Measurements from ENCODE around the gene SPATA2L. TPM values are rescaled to one million over a fixed set of nuclear protein-coding genes. Genes with fewer than 3 reads are reported as not detected.
A peak's percentile ranks its signal among the peaks of the same experiment; 100 is the strongest.
"Not testable (repeated sequence)": the region's sequence is repeated elsewhere in the genome, so short reads cannot be mapped to it uniquely, and the experiment has no call there.

The SPATA2L gene
- total RNA-seq, 1 donor from 2014 or later: 12.9 TPM

DNA sequence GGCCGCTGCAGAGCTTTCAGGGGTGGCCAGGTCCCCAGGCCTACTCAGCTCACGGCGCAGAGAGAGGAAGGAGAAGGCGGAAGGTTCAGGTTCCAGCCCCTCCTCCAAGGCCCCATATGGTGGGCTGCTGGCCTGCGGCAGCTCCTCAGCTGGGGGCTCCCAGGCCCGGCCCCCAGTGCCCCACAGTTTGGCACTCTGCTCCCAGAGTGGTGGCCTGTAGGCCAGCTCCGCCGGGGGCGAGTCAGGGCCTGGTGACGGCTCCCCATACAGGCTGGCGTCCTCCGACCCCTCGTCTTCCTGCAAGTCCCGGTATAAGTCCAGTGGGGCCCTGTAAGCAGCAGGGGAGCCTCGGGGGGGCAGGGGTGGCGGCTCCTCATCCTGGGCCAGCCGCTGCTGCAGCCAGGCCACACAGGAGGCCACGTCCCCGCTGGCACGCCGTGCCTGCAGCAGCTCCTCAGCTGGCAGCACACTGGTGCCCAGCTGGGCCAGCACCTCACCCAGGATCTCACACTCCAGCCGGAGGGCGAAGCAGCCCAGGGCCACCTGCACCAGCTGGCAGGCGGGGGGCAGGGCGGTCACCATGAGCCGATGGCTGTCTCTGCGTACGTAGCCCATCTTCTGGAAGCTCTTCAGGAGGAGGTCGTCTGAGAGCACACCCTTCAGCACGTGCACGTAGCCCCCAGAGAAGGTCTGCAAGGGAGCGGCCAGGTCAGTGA, 3.7 kb downstream of the SPATA2L start:
- H3K4me3 Mint-ChIP-seq (ENCODE audit: low read depth): no peak overlapping the region
- no peak overlapping the region for H3K27ac Mint-ChIP-seq
- no peak for DNase-seq (ENCODE audit: low spot score)
- peaks cover 12% of the 10 kb centered on the region for H3K4me1 Mint-ChIP-seq (ENCODE audit: low read depth)
- H3K36me3 Mint-ChIP-seq (ENCODE audit: low read depth): peaks cover 17% of the 10 kb centered on the region
- intact Hi-C loops (cut with micrococcal nuclease): no loop called here
- no peaks in the 10 kb centered on the region for H3K27me3 Mint-ChIP-seq (ENCODE audit: low read depth)
- H3K9me3 Mint-ChIP-seq: no peaks in the 10 kb centered on the region

DNA sequence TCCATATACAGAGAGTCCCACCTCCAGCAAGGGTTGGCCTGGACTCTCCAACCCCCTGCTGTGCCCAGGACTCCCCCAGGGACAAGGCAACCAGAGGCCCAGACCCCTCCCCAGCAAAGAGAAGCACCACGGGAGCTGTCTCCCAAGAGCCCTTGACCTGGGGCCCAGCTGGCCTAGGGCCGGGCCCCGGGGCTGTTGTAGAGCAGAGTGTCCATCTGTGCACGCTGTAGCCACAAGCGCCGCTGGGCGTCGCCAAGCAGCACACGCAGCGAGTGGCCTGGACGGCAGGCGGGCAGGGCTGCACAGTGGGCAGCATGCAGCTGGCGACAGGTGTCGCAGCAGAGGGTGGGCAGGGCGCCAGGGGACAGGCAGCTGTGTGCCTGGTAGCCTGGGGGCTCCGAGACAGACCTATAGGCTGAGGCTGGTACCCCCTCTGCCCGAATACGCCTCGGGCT, 4.3 kb downstream of the SPATA2L start:
- no peak overlapping the region for H3K27ac Mint-ChIP-seq
- H3K9me3 Mint-ChIP-seq: no peaks in the 10 kb centered on the region
- no peak for DNase-seq (ENCODE audit: low spot score)
- peaks cover 17% of the 10 kb centered on the region for H3K36me3 Mint-ChIP-seq (ENCODE audit: low read depth)
- H3K4me3 Mint-ChIP-seq (ENCODE audit: low read depth): no peak overlapping the region
- intact Hi-C loops (cut with micrococcal nuclease): no loop called here
- peaks cover 9% of the 10 kb centered on the region for H3K4me1 Mint-ChIP-seq (ENCODE audit: low read depth)
- no peaks in the 10 kb centered on the region for H3K27me3 Mint-ChIP-seq (ENCODE audit: low read depth)

DNA sequence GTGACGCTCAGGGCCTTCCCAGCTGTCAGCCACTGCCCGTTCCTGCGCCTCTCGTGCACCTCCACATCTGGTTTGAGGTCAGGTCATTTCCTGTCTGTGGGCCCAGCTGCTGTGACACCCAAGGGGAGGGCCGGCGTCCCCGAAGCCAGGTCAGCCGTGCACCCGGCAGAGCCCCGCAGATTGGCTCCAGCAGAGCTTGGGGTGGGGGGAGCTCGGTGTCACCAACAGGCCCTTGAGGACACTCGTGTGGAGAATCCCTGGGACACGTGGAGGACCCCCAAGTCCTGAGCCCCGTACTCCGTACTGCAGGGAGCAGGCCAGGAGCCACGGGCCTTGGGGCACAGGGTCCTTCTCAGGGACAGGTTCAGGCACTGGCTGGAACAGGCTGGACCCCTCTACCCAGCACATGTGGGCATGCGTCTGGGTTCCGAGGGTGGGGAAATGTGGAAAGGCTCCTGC, 4.8 kb downstream of the SPATA2L start:
- peak; percentile 34 for DNase-seq (ENCODE audit: low spot score)
- intact Hi-C loops (cut with micrococcal nuclease): no loop called here
- no peaks in the 10 kb centered on the region for H3K27me3 Mint-ChIP-seq (ENCODE audit: low read depth)
- H3K9me3 Mint-ChIP-seq: no peaks in the 10 kb centered on the region
- no peak overlapping the region for H3K4me3 Mint-ChIP-seq (ENCODE audit: low read depth)
- no peak overlapping the region for H3K27ac Mint-ChIP-seq
- peaks cover 21% of the 10 kb centered on the region for H3K36me3 Mint-ChIP-seq (ENCODE audit: low read depth)
- peaks cover 8% of the 10 kb centered on the region for H3K4me1 Mint-ChIP-seq (ENCODE audit: low read depth)

DNA sequence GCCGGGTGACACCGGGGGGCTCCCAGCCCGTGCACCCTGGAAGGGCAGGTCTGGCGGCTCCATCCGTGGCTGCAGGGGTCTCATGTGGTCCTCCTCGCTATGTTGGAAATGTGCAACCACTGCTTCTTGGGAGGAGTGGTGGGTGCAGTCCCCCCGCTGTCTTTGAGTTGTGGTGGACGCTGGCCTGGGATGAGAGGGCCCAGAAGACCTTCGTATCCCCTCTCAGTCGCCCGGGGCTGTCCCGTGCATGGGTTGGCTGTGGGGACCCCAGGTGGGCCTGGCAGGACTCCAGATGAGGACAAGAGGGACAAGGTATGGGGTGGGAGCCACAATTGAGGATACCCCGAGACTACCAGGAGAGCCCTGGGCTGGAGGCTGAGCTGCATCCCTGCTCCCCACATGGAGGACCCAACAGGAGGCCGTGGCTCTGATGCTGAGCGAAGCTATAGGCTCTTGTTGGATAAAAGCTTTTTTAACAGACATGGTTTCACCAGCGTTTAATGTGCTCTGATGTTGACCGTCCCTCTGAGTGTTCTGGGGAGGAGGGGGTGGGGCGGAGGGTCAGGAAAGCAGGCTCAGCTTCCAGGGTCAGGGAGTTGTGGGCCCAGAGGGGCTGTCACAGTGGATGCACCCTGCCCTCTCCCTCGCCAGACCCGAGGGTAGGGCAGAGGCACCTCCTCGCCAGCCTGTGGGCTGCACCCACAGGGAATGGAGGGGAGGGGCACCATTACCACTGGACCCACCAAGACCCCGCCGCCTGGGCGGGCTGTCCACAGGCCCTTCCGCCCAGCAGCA, 5.4 kb downstream of the SPATA2L start:
- Mint-ChIP-seq H3K27ac (no peak overlapping the region), H3K9me3 (no peaks in the 10 kb centered on the region), H3K4me1 (ENCODE audit: low read depth) (peaks cover 8% of the 10 kb centered on the region), H3K27me3 (ENCODE audit: low read depth) (no peaks in the 10 kb centered on the region), H3K36me3 (ENCODE audit: low read depth) (peaks cover 23% of the 10 kb centered on the region), H3K4me3 (ENCODE audit: low read depth) (no peak overlapping the region)
- intact Hi-C loops (cut with micrococcal nuclease): no loop called here
- DNase-seq (ENCODE audit: low spot score): no peak

DNA sequence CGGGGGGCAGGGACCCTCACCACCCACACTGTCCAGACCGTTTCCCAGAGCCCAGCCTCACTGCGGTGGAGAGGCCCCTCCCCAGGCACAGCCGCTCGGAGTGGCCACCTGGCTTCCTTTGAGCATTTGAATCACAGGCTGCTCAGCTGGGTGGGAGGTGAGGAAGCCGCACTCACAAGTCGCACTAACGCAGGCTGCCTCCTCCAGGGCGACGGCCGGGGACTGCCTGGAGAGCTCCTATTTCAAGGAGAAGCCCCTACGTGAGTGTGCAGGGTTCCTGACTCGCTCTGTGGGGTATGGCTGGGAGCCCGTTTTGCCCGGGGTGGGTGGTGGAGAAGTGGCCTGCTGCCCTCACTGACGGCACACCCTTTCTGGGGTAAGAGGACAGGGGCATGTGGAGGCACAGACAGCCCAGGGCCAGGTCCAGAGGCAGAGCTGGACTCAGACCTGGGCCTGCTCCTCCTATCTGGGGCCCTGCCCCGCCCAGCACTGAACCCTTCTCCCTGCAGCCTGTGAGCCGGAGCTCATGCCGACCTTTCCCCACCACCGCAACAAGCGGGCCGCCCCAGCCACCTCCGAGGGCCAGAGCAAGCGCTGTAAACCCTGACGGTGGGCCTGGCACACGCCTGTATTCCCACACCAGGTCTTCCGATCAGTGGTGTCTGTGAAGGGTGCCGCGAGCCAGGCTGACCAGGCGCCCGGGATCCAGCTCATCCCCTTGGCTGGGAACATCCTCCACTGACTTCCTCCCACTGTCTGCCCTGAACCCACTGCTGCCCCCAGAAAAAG, 6.2 kb downstream of the SPATA2L start:
- no peak for DNase-seq (ENCODE audit: low spot score)
- no peaks in the 10 kb centered on the region for H3K27me3 Mint-ChIP-seq (ENCODE audit: low read depth)
- H3K4me1 Mint-ChIP-seq (ENCODE audit: low read depth): peaks cover 5% of the 10 kb centered on the region
- intact Hi-C loops (cut with micrococcal nuclease): no loop called here
- peaks cover 28% of the 10 kb centered on the region for H3K36me3 Mint-ChIP-seq (ENCODE audit: low read depth)
- H3K4me3 Mint-ChIP-seq (ENCODE audit: low read depth): no peak overlapping the region
- no peak overlapping the region for H3K27ac Mint-ChIP-seq
- H3K9me3 Mint-ChIP-seq: no peaks in the 10 kb centered on the region

DNA sequence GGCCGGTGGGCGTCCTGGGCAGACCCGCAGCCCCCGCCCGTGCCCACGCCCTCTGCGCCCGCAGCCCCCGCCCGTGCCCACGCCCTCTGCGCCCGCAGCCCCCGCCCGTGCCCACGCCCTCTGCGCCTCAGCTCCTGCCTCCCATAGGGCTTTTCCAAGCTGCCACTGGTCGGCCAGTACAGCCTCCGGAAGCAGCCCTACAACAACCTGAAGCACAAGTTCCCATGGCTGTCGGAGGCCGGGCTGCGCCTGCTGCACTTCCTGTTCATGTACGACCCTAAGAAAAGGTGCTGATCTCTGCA, 6.8 kb downstream of the SPATA2L start:
- H3K27me3 Mint-ChIP-seq (ENCODE audit: low read depth); DNase-seq (ENCODE audit: low spot score); H3K27ac Mint-ChIP-seq; intact Hi-C loops (cut with micrococcal nuclease); H3K4me1 Mint-ChIP-seq (ENCODE audit: low read depth); H3K4me3 Mint-ChIP-seq (ENCODE audit: low read depth); H3K9me3 Mint-ChIP-seq: not testable (repeated sequence)
- peaks cover 32% of the 10 kb centered on the region for H3K36me3 Mint-ChIP-seq (ENCODE audit: low read depth)

DNA sequence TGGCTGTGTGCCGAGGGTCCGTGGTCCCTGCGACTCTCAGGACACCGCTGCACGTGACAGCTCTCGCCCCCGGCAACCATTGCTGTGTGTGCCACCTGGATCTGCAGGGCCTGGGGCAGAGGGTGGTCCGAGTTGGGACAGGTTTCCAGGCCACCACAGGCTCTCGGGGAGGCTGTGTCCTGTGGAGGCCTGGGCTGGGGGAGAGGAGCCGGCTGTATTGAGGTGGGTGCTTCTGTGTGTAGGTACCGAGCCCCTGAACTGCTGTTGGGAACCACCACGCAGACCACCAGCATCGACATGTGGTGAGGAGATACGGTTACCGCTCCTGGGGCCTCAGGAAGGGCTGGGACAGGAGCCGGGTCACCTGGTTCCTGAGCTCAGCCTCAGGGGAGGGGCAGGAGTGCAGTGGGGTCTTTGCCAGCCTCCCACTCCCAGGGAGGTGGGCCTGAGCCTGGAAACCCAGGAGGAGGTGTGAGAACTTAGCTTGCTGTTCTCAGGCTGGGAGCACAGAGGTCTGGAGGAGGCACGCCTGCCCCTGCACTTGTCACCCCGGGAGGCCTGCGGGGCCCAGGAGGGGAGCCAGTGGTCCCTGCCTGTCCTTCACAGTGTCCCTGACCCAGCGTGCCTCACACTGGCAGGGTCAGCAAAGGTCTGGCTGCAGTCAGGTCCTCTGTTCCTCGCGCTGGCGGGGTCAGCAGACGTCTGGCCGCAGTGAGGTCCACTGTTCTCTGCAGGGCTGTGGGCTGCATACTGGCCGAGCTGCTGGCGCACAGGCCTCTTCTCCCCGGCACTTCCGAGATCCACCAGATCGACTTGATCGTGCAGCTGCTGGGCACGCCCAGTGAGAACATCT, 7.3 kb downstream of the SPATA2L start:
- no peak overlapping the region for H3K4me3 Mint-ChIP-seq (ENCODE audit: low read depth)
- H3K27me3 Mint-ChIP-seq (ENCODE audit: low read depth): no peaks in the 10 kb centered on the region
- intact Hi-C loops (cut with micrococcal nuclease): no loop called here
- no peak overlapping the region for H3K27ac Mint-ChIP-seq
- no peaks in the 10 kb centered on the region for H3K9me3 Mint-ChIP-seq
- no peak for DNase-seq (ENCODE audit: low spot score)
- peaks cover 31% of the 10 kb centered on the region for H3K36me3 Mint-ChIP-seq (ENCODE audit: low read depth)
- H3K4me1 Mint-ChIP-seq (ENCODE audit: low read depth): peaks cover 2% of the 10 kb centered on the region

DNA sequence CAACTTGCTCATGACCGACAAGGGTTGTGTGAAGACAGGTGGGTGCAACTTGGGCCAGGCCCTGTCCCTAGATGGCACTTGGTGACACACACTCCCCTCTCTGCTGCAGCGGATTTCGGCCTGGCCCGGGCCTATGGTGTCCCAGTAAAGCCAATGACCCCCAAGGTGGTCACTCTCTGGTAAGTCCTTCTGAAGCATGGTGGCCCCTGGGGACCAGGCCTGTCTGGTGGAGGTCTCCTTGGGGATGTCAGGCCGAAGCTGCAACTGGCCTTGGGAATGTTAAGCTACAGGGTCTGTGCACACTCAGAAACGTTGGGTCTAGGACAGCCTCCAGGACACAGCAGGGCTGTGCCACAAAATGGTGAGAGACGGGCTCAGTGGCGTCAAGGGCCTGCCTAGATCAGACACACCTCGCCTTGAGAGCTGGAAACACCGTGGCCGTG, 8.2 kb downstream of the SPATA2L start:
- Mint-ChIP-seq H3K4me3 (ENCODE audit: low read depth) (no peak overlapping the region), H3K9me3 (no peaks in the 10 kb centered on the region), H3K36me3 (ENCODE audit: low read depth) (peaks cover 28% of the 10 kb centered on the region), H3K4me1 (ENCODE audit: low read depth) (no peaks in the 10 kb centered on the region), H3K27ac (no peak overlapping the region), H3K27me3 (ENCODE audit: low read depth) (no peaks in the 10 kb centered on the region)
- no peak for DNase-seq (ENCODE audit: low spot score)
- intact Hi-C loops (cut with micrococcal nuclease): no loop called here

DNA sequence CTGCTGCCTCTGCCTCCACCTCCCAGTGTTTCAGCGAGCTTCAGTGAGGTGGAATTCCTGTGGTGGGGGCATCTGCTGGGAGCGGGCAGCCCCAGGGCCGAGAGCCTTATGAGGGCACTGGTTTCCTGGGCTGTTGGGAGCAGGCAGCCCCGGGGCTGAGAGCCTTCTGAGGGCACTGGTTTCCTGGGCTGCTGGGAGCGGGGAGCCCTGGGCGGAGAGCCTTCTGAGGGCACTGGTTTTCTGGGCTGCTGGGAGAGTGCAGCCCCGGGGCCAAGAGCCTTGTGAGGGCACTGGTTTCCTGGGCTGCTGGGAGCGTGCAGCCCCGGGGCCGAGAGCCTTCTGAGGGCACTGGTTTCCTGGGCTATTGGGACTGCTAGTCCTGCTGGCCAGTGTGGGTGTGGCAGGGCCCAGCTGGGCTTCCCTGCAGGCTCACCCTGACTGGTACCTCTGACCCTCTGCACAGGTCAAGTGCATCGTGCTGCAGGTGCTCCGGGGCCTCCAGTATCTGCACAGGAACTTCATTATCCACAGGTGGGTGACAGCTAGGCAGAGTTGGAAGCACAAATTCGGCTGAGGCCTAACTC, 9.4 kb downstream of the SPATA2L start:
- Mint-ChIP-seq H3K4me3 (ENCODE audit: low read depth) (no peak overlapping the region), H3K9me3 (no peaks in the 10 kb centered on the region), H3K4me1 (ENCODE audit: low read depth) (peaks cover 6% of the 10 kb centered on the region), H3K36me3 (ENCODE audit: low read depth) (peaks cover 28% of the 10 kb centered on the region), H3K27me3 (ENCODE audit: low read depth) (no peaks in the 10 kb centered on the region), H3K27ac (no peak overlapping the region)
- no peak for DNase-seq (ENCODE audit: low spot score)
- intact Hi-C loops (cut with micrococcal nuclease): no loop called here

DNA sequence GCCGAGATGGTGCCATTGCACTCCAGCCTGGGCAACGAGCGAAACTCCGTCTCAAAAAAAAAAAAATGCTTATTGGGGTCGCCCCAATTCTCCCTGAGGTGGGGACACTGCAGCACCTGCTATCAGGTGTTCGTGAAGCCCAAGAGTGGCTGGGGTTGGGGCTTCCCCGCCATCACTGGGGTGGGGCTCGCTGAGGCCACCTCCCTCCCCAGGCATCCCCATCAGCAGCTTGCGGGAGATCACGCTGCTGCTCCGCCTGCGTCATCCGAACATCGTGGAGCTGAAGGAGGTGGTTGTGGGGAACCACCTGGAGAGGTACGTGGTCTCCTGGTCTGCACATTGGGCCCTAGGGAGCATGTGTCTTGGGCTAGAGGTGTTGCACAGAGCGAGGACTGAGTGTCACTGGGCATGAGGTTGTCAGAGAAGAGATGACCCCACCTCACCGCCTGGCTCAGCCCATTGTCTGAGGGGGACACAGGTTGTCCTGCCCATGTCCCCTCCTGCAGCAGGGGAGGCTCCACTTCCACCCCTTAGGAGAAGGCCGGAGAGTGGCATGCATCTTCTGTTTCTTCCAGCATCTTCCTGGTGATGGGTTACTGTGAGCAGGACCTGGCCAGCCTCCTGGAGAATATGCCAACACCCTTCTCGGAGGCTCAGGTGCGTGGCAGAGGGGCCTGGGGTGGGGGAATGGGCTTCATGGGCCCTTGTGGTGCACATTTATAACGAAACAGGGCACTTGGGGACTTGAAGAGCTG, 10.1 kb downstream of the SPATA2L start:
- intact Hi-C loops (cut with micrococcal nuclease): no loop called here
- no peaks in the 10 kb centered on the region for H3K27me3 Mint-ChIP-seq (ENCODE audit: low read depth)
- no peak overlapping the region for H3K27ac Mint-ChIP-seq
- DNase-seq (ENCODE audit: low spot score): no peak
- H3K4me3 Mint-ChIP-seq (ENCODE audit: low read depth): no peak overlapping the region
- H3K9me3 Mint-ChIP-seq: no peaks in the 10 kb centered on the region
- H3K36me3 Mint-ChIP-seq (ENCODE audit: low read depth): peaks cover 31% of the 10 kb centered on the region
- H3K4me1 Mint-ChIP-seq (ENCODE audit: low read depth): peaks cover 6% of the 10 kb centered on the region

DNA sequence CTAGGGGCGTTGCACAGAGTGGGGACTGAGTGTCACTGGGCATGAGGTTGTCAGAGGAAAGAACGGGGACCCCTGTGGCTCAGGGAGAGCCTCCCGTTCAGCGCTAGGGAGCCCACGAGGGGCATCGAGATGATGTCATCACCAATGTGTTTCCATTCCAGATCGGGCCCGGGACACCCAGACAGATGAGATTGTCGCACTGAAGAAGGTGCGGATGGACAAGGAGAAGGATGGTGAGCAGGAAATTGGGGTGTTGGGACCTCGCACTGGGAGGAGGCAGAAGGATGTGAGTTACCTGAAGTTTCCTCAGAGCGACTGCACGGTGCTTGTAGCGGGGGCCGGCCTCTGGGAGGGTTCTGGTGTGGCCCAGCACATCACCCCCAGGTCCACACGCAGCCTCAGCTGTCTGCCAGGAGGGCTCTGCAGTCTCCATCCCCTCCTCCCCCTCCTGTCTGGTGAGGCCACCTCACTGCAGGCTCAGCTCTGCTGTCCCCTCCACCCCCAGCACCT, 11.1 kb downstream of the SPATA2L start:
- no peak overlapping the region for H3K27ac Mint-ChIP-seq
- intact Hi-C loops (cut with micrococcal nuclease): no loop called here
- H3K4me1 Mint-ChIP-seq (ENCODE audit: low read depth): peaks cover 8% of the 10 kb centered on the region
- no peak overlapping the region for H3K4me3 Mint-ChIP-seq (ENCODE audit: low read depth)
- H3K36me3 Mint-ChIP-seq (ENCODE audit: low read depth): peaks cover 37% of the 10 kb centered on the region
- no peaks in the 10 kb centered on the region for H3K27me3 Mint-ChIP-seq (ENCODE audit: low read depth)
- no peaks in the 10 kb centered on the region for H3K9me3 Mint-ChIP-seq
- no peak for DNase-seq (ENCODE audit: low spot score)

Measured in activated T-helper 2 cell treated with anti-CD3 and anti-CD28 coated beads, Interferon-gamma antibody, Interleukin-2, Interleukin-4, amounts not matched to agents 10 μg/mL and 5 μg/mL and 100 μg/mL, durations not matched to agents 14 hours and 24 hours and 36 hours (primary cell).